ENCODE measurements around the gene NCAPG2.

DNA sequence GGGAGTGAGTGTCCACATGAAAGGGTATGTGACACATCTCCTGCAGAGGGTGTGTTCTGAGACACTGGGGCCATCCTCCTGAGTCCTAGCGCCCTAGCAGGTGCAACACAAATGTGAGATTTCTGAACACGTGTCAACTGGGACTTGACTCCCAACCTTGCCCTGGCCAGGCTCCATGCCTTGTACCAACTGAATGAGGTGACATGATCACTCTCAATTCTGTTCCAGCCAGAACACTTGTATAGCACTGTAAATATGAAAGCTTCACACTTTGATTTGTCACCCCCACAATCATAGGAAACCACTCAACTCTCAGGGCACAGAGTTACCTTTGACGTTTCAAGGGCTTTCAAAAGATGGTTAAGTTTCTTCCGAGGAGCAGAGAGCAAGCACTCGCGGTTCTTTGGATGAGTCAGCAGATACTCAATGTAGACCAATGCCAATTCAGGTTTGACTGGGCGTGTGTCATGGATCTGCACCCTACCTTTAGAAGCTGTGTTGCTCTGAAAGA lies 48.6 kb downstream of the NCAPG2 start:
- no peak for TF ChIP-seq EZH2phosphoT487 (IDR thresholded peaks at IDR 0.05; ENCODE audit: borderline replicate concordance)
- TF ChIP-seq, protein P1, sequence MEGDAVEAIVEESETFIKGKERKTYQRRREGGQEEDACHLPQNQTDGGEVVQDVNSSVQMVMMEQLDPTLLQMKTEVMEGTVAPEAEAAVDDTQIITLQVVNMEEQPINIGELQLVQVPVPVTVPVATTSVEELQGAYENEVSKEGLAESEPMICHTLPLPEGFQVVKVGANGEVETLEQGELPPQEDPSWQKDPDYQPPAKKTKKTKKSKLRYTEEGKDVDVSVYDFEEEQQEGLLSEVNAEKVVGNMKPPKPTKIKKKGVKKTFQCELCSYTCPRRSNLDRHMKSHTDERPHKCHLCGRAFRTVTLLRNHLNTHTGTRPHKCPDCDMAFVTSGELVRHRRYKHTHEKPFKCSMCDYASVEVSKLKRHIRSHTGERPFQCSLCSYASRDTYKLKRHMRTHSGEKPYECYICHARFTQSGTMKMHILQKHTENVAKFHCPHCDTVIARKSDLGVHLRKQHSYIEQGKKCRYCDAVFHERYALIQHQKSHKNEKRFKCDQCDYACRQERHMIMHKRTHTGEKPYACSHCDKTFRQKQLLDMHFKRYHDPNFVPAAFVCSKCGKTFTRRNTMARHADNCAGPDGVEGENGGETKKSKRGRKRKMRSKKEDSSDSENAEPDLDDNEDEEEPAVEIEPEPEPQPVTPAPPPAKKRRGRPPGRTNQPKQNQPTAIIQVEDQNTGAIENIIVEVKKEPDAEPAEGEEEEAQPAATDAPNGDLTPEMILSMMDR (conservative IDR thresholded peaks at IDR 0.05; ENCODE audit: low read length): no peak

All from Loucy (cell line).